Gastroesophageal sphincter (tissue), 4 donors: Measurements from ENCODE around the gene IGF2BP1. TPM values are rescaled to one million over a fixed set of nuclear protein-coding genes. Genes with fewer than 3 reads are reported as not detected.

Experiments
- ATAC-seq: fragments of 150-250 bp; one replicate; pipeline ENCODE4 v1.9.1; 2016; ENCODE audit warnings: mild to moderate bottlenecking, moderate library complexity
- H3K27ac ChIP-seq, 4 donors: fragments of 200-600 bp; sonication (generic) in 3 of 4; 1 replicate in 3 of 4; 2 replicates in 1 of 4; pipeline ENCODE4 v1.5.1; 2016 to 2019
- H3K27me3 ChIP-seq: fragments of 200-600 bp; sonication (generic); one replicate; pipeline ENCODE4 v1.5.1; 2019
- H3K36me3 ChIP-seq, 2 donors: fragments of 200-600 bp; sonication (generic); one replicate each; pipeline ENCODE4 v1.5.1; 2019; ENCODE audit warnings: control low read depth in 1 of 2
- H3K4me1 ChIP-seq, 3 donors: fragments of 200-600 bp; sonication (generic); 1 replicate in 2 of 3; 2 replicates in 1 of 3; pipeline ENCODE4 v1.5.1; 2016 to 2019; ENCODE audit warnings: control low read depth in 2 of 3
- H3K4me3 ChIP-seq, 2 donors: fragments of 200-600 bp; sonication (generic); one replicate each; pipeline ENCODE4 v1.5.1; 2019; ENCODE audit warnings: mild to moderate bottlenecking in 1 of 2, moderate library complexity in 1 of 2
- H3K9me3 ChIP-seq, 3 donors: fragments of 200-600 bp; sonication (generic); one replicate each; pipeline ENCODE4 v1.5.1; 2017 to 2019; ENCODE audit warnings: control low read depth in 2 of 3
- CTCF ChIP-seq, 4 experiments: fragments of 200-600 bp in 2 of 4; fragments of 450-650 bp in 2 of 4; sonication (generic) in 1 of 4; IDR thresholded peaks; one replicate each; pipeline ENCODE4 v1.5.1; 2017 to 2019; ENCODE audit warnings: antibody characterized with exemption in 4 of 4, mild to moderate bottlenecking in 2 of 4, moderate library complexity in 2 of 4
- EP300 ChIP-seq: sonication (generic); formaldehyde crosslinking; IDR thresholded peaks from one replicate; pipeline ENCODE4 v1.6.1; 2017; ENCODE audit warnings: antibody characterized with exemption, mild to moderate bottlenecking
- POLR2A ChIP-seq, 2 donors: fragments of 450-650 bp; IDR thresholded peaks; one replicate each; pipeline ENCODE4 v1.6.1; 2017; ENCODE audit warnings: antibody characterized with exemption in 2 of 2, mild to moderate bottlenecking in 2 of 2, moderate library complexity in 1 of 2
- POLR2AphosphoS5 ChIP-seq: sonication (generic); formaldehyde crosslinking; IDR thresholded peaks from one replicate; pipeline ENCODE4 v1.6.1; 2017; ENCODE audit warnings: antibody characterized with exemption
- WGBS, 2 donors: methylation state at CpG; one replicate each; pipeline ENCODE4 v1.1.5; 2018; ENCODE audit warnings: low coverage in 1 of 2; 5-methylcytosine and 5-hydroxymethylcytosine counted together
- total RNA-seq, 4 donors: library from RNA; depleted of rRNA; stranded (reverse); fragments of >200 nt; gene quantifications; one replicate each; pipeline ENCODE4 v1.1.0, GENCODE V29; 2016

The IGF2BP1 gene
- total RNA-seq, 4 donors from 2014 or later: 0.04 TPM; not detected in 3

DNA sequence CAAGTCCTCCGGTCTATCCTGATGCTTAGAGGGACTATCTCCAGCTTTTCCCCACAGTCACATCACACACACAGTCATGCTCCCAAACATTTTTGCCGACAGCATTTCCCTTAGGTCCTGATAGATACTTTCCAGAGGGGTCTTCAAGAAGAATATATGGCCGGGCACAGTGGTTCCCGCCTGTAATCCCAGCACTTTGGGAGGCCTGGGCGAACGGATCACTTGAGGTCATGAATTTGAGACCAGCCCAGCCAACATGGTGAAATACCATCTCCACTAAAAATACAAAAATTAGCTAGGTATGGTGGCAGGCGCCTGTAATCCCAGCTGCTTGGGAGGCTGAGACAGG is 24.5 kb upstream of the IGF2BP1 start:
- no peak for ATAC-seq
- H3K36me3 ChIP-seq: no peaks in the 10 kb centered on the region
- H3K4me3 ChIP-seq: no peak overlapping the region
- TF ChIP-seq EP300 (no peak), POLR2A (IDR thresholded peaks at IDR 0.05) (no peak), CTCF (IDR thresholded peaks at IDR 0.05) (no peak), POLR2AphosphoS5 (no peak)
- peaks cover 91% of the 10 kb centered on the region for H3K27me3 ChIP-seq
- no peak overlapping the region for H3K27ac ChIP-seq
- no peaks in the 10 kb centered on the region for H3K9me3 ChIP-seq
- peaks cover 0 to 10% (median 0%) of the 10 kb centered on the region in 3 donors for H3K4me1 ChIP-seq
- WGBS, 2 donors: 20% methylated on average over 2 of the region's 7 CpGs; no CpG with 5 or more reads in 1 of the 2 donors

- H3K9me3 ChIP-seq: no peaks in the 10 kb centered on the region
- peaks cover 84% of the 10 kb centered on the region for H3K27me3 ChIP-seq
- WGBS, 2 donors: 40 to 61% methylated on average over 1 to 2 of the region's 3 CpGs
- H3K4me3 ChIP-seq: no peak overlapping the region
- H3K4me1 ChIP-seq: peaks cover 0 to 10% (median 0%) of the 10 kb centered on the region in 3 donors
- ATAC-seq: no peak
- H3K36me3 ChIP-seq: no peaks in the 10 kb centered on the region
- TF ChIP-seq POLR2A (IDR thresholded peaks at IDR 0.05): no peak
- no peak for TF ChIP-seq EP300
- TF ChIP-seq CTCF (IDR thresholded peaks at IDR 0.05): no peak
- TF ChIP-seq POLR2AphosphoS5: no peak
- H3K27ac ChIP-seq: no peak overlapping the region
These were observed 23.4 kb upstream of the IGF2BP1 start for GRCh38 chr17:48973806-48974205.

DNA sequence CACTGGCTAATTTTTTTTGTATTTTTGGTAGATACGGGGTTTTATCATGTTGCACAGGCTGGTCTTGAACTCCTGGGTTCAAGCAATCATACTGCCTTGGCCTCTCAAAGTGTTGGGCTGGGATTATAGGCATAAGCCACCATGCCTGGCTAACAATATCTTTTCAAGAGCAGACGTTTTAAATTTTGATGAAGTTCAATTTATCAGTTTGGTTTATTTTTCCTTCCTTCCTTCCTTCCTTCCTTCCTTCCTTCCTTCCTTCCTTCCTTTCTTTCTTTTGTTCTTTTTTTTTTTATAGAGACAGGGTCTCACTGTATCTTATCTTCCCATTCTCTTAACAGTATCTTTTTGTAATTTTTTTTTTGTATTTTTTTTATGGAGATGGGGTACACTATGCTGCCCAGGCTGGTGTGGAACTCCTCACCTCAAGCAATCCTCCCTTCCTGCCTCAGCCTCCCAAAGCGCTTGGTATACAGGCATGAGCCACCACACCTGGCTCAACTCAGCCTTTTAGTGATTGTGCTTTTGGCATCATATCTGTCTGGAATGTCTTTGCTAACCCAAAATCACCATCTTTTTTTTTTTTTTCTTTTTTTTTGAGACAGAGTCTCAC is 15.2 kb upstream of the IGF2BP1 start:
- no peak for ATAC-seq
- TF ChIP-seq POLR2AphosphoS5 (no peak), CTCF (IDR thresholded peaks at IDR 0.05) (no peak), EP300 (no peak), POLR2A (IDR thresholded peaks at IDR 0.05) (no peak)
- H3K4me1 ChIP-seq: no peaks in the 10 kb centered on the region
- no peak overlapping the region for H3K27ac ChIP-seq
- no peaks in the 10 kb centered on the region for H3K36me3 ChIP-seq
- peaks cover 0 to 12% (median 0%) of the 10 kb centered on the region in 3 donors for H3K9me3 ChIP-seq
- peaks cover 81% of the 10 kb centered on the region for H3K27me3 ChIP-seq
- no peak overlapping the region for H3K4me3 ChIP-seq
- WGBS, 2 donors: 71% methylated on average over 2 of the region's 3 CpGs; no CpG with 5 or more reads in 1 of the 2 donors

DNA sequence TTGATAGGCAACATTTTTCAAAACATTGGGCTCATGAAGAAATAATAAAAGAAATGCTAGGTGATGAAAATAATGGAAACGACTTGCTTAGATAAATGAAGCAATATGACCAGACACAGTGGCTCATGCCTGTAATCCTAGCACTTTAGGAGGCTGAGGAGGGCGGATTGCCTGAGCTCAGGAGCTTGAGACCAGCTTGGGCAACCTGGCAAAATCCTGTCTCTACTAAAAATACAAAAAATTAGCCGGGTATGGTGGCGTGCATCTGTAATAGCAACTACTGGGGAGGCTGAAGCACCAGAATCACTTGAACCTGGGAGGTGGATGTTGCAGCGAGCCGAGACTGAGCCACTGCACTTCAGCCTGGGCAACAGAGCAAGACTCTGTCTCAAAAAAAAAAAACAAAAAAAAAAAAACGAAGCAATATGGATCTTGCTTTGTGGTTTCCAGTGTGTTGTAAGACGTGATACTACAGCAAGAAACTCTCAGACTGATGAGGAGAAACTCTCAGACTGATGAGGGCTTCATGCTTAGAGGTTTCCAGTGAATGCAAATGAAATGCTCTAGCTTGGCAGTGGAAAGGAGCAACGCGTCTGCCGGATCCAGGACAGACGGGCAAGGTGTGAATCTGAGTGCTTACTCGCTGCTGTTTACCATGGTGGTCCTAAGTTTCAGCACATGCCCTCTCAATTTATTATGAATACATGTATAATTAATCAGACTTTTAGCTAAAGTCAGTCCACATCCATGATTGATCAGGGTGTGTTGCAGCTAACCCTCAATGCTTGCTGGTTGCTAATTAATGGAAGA is 11.5 kb upstream of the IGF2BP1 start:
- no peak overlapping the region for H3K4me3 ChIP-seq
- TF ChIP-seq CTCF (IDR thresholded peaks at IDR 0.05) (no peak), EP300 (no peak), POLR2AphosphoS5 (no peak), POLR2A (IDR thresholded peaks at IDR 0.05) (no peak)
- ATAC-seq: no peak
- H3K27me3 ChIP-seq: peaks cover 95% of the 10 kb centered on the region
- 61 to 71% methylated on average over 8 to 12 of the region's 13 CpGs for WGBS, 2 donors
- H3K9me3 ChIP-seq: peaks cover 0 to 12% (median 0%) of the 10 kb centered on the region in 3 donors
- H3K27ac ChIP-seq: no peak overlapping the region
- no peaks in the 10 kb centered on the region for H3K4me1 ChIP-seq
- no peaks in the 10 kb centered on the region for H3K36me3 ChIP-seq

- 77 to 79% methylated on average over 2 to 4 of the region's 4 CpGs for WGBS, 2 donors
- no peak for ATAC-seq
- H3K4me3 ChIP-seq: no peak overlapping the region
- TF ChIP-seq EP300: no peak
- TF ChIP-seq CTCF (IDR thresholded peaks at IDR 0.05): no peak
- TF ChIP-seq POLR2AphosphoS5: no peak
- no peak for TF ChIP-seq POLR2A (IDR thresholded peaks at IDR 0.05)
- H3K4me1 ChIP-seq: no peaks in the 10 kb centered on the region
- no peak overlapping the region for H3K27ac ChIP-seq
- no peaks in the 10 kb centered on the region for H3K36me3 ChIP-seq
- peaks cover 0 to 5% (median 0%) of the 10 kb centered on the region in 3 donors for H3K9me3 ChIP-seq
- peaks cover 100% of the 10 kb centered on the region for H3K27me3 ChIP-seq
These were observed 8.1 kb upstream of the IGF2BP1 start for GRCh38 chr17:48989100-48989499.
